ENCODE data around the gene KNCN. TPM values are rescaled to one million over a fixed set of nuclear protein-coding genes. Genes with fewer than 3 reads are reported as not detected.

The KNCN gene
- total RNA-seq, 5 donors from 2014 or later (not counting 1 experiment from before 2014, with no cell fraction given), result 0.14 TPM; not detected in 4

- ChIA-PET CTCF (interaction anchor here in 1 of 2 donors (0.9 kb wide), 1 partner anchor 13 kb away, joined by 3 read pairs; no protein-coding TSS in a partner anchor), POLR2A (no interaction called here)
- peaks cover 0 to 5% of the 10 kb centered on the region in 2 experiments for H3K4me1 ChIP-seq (ENCODE audit: control insufficient read depth in 1 of 2, extremely low read depth in 1 of 2, insufficient read depth in 2 of 2, low read length in 2 of 2)
- H3K4me3 ChIP-seq (ENCODE audit: control insufficient read depth in 1 of 2, extremely low read depth in 1 of 2, low read length in 1 of 2), result no peak overlapping the region
- H3K9me3 Mint-ChIP-seq, result no peaks in the 10 kb centered on the region
- no peak overlapping the region for H3K27ac Mint-ChIP-seq
- H3K27me3 Mint-ChIP-seq, result peaks cover 41 to 48% of the 10 kb centered on the region in 2 donors
- no peaks in the 10 kb centered on the region for H3K9me3 ChIP-seq
- DNase-seq (no peak), ATAC-seq (replicated peaks in 1 of 4) (no peak)
- 67% methylated on average over 5 of the region's 5 CpGs for whole genome bisulfite sequencing (ENCODE audit: insufficient coverage)
- H3K27ac ChIP-seq (ENCODE audit: low read length), result no peak overlapping the region
- H3K4me1 Mint-ChIP-seq, result peaks cover 0 to 9% (median 4%) of the 10 kb centered on the region in 3 donors
- H3K4me3 Mint-ChIP-seq, result no peak overlapping the region
- peaks cover 3 to 55% of the 10 kb centered on the region in 2 experiments for H3K27me3 ChIP-seq (replicated peaks in 1 of 2; ENCODE audit: control insufficient read depth in 2 of 2, extremely low read depth in 1 of 2, insufficient read depth in 2 of 2, low read length in 1 of 2)
- no peaks in the 10 kb centered on the region for H3K36me3 ChIP-seq (ENCODE audit: control insufficient read depth in 2 of 2, extremely low read depth in 1 of 2, insufficient read depth in 1 of 2, low read length in 1 of 2)
- H3K36me3 Mint-ChIP-seq, result no peaks in the 10 kb centered on the region
These were observed 37.9 kb downstream of the KNCN start for GRCh38 chr1:46513536-46513935.

- Histone ChIP-seq H3K4me1 (ENCODE audit: control insufficient read depth in 1 of 2, extremely low read depth in 1 of 2, insufficient read depth in 2 of 2, low read length in 2 of 2) (peaks cover 0 to 5% of the 10 kb centered on the region in 2 experiments), H3K4me3 (ENCODE audit: control insufficient read depth in 1 of 2, extremely low read depth in 1 of 2, low read length in 1 of 2) (no peak overlapping the region), H3K9me3 (no peaks in the 10 kb centered on the region), H3K36me3 (ENCODE audit: control insufficient read depth in 2 of 2, extremely low read depth in 1 of 2, insufficient read depth in 1 of 2, low read length in 1 of 2) (no peaks in the 10 kb centered on the region), H3K27ac (ENCODE audit: low read length) (no peak overlapping the region), H3K27me3 (replicated peaks in 1 of 2; ENCODE audit: control insufficient read depth in 2 of 2, extremely low read depth in 1 of 2, insufficient read depth in 2 of 2, low read length in 1 of 2) (peaks cover 3 to 55% of the 10 kb centered on the region in 2 experiments)
- Mint-ChIP-seq H3K9me3 (no peaks in the 10 kb centered on the region), H3K4me1 (peaks cover 0 to 8% (median 4%) of the 10 kb centered on the region in 3 donors), H3K27me3 (peaks cover 39 to 46% of the 10 kb centered on the region in 2 donors), H3K27ac (no peak overlapping the region), H3K4me3 (no peak overlapping the region), H3K36me3 (no peaks in the 10 kb centered on the region)
- ATAC-seq (replicated peaks in 1 of 4) (no peak), DNase-seq (no peak)
- POLR2A ChIA-PET, result no interaction called here
- WGBS (ENCODE audit: insufficient coverage), result 60% methylated on average over 1 of the region's 6 CpGs
- CTCF ChIA-PET, result no interaction called here
These were observed 38.7 kb downstream of the KNCN start for GRCh38 chr1:46512792-46513190.

- H3K4me1 ChIP-seq (ENCODE audit: control insufficient read depth in 1 of 2, extremely low read depth in 1 of 2, insufficient read depth in 2 of 2, low read length in 2 of 2), result peaks cover 0 to 5% of the 10 kb centered on the region in 2 experiments
- WGBS (ENCODE audit: insufficient coverage), result 81% methylated on average over 15 of the region's 23 CpGs
- Mint-ChIP-seq H3K36me3 (no peaks in the 10 kb centered on the region), H3K27me3 (peaks cover 35 to 42% of the 10 kb centered on the region in 2 donors), H3K4me1 (peaks cover 0 to 4% (median 2%) of the 10 kb centered on the region in 3 donors), H3K27ac (no peak overlapping the region), H3K9me3 (no peaks in the 10 kb centered on the region), H3K4me3 (no peak overlapping the region)
- ChIA-PET CTCF (no interaction called here), POLR2A (no interaction called here)
- no peaks in the 10 kb centered on the region for H3K9me3 ChIP-seq
- H3K27ac ChIP-seq (ENCODE audit: low read length), result no peak overlapping the region
- no peak for ATAC-seq (replicated peaks in 1 of 4)
- DNase-seq, result no peak
- peaks cover 3 to 54% of the 10 kb centered on the region in 2 experiments for H3K27me3 ChIP-seq (replicated peaks in 1 of 2; ENCODE audit: control insufficient read depth in 2 of 2, extremely low read depth in 1 of 2, insufficient read depth in 2 of 2, low read length in 1 of 2)
- no peaks in the 10 kb centered on the region for H3K36me3 ChIP-seq (ENCODE audit: control insufficient read depth in 2 of 2, extremely low read depth in 1 of 2, insufficient read depth in 1 of 2, low read length in 1 of 2)
- H3K4me3 ChIP-seq (ENCODE audit: control insufficient read depth in 1 of 2, extremely low read depth in 1 of 2, low read length in 1 of 2), result no peak overlapping the region
These were observed 39.2 kb downstream of the KNCN start for GRCh38 chr1:46512135-46512791.

GRCh38 chr1:46510998-46511365 lies 40.5 kb downstream of the KNCN start:
- H3K4me1 ChIP-seq (ENCODE audit: control insufficient read depth in 1 of 2, extremely low read depth in 1 of 2, insufficient read depth in 2 of 2, low read length in 2 of 2), result no peaks in the 10 kb centered on the region
- no peak overlapping the region for H3K4me3 ChIP-seq (ENCODE audit: control insufficient read depth in 1 of 2, extremely low read depth in 1 of 2, low read length in 1 of 2)
- Mint-ChIP-seq H3K36me3 (no peaks in the 10 kb centered on the region), H3K27ac (no peak overlapping the region), H3K9me3 (no peaks in the 10 kb centered on the region), H3K4me1 (no peaks in the 10 kb centered on the region), H3K4me3 (no peak overlapping the region), H3K27me3 (peaks cover 33 to 34% of the 10 kb centered on the region in 2 donors)
- H3K27ac ChIP-seq (ENCODE audit: low read length), result no peak overlapping the region
- ChIA-PET POLR2A (no interaction called here), CTCF (no interaction called here)
- H3K27me3 ChIP-seq (replicated peaks in 1 of 2; ENCODE audit: control insufficient read depth in 2 of 2, extremely low read depth in 1 of 2, insufficient read depth in 2 of 2, low read length in 1 of 2), result peaks cover 3 to 51% of the 10 kb centered on the region in 2 experiments
- DNase-seq, result no peak
- WGBS (ENCODE audit: insufficient coverage), result 64% methylated on average over 8 of the region's 8 CpGs
- peak in 1 of 4 experiments; percentile 19 for ATAC-seq (replicated peaks in 1 of 4)
- H3K36me3 ChIP-seq (ENCODE audit: control insufficient read depth in 2 of 2, extremely low read depth in 1 of 2, insufficient read depth in 1 of 2, low read length in 1 of 2), result no peaks in the 10 kb centered on the region
- no peaks in the 10 kb centered on the region for H3K9me3 ChIP-seq

- H3K27ac ChIP-seq (ENCODE audit: low read length), result no peak overlapping the region
- WGBS (ENCODE audit: insufficient coverage), result 93% methylated on average over 16 of the region's 19 CpGs
- H3K9me3 ChIP-seq, result no peaks in the 10 kb centered on the region
- CTCF ChIA-PET, result no interaction called here
- Mint-ChIP-seq H3K27ac (no peak overlapping the region), H3K27me3 (peaks cover 30 to 31% of the 10 kb centered on the region in 2 donors), H3K9me3 (no peaks in the 10 kb centered on the region), H3K36me3 (no peaks in the 10 kb centered on the region), H3K4me1 (no peaks in the 10 kb centered on the region), H3K4me3 (no peak overlapping the region)
- H3K36me3 ChIP-seq (ENCODE audit: control insufficient read depth in 2 of 2, extremely low read depth in 1 of 2, insufficient read depth in 1 of 2, low read length in 1 of 2), result no peaks in the 10 kb centered on the region
- POLR2A ChIA-PET, result no interaction called here
- no peaks in the 10 kb centered on the region for H3K4me1 ChIP-seq (ENCODE audit: control insufficient read depth in 1 of 2, extremely low read depth in 1 of 2, insufficient read depth in 2 of 2, low read length in 2 of 2)
- H3K4me3 ChIP-seq (ENCODE audit: control insufficient read depth in 1 of 2, extremely low read depth in 1 of 2, low read length in 1 of 2), result no peak overlapping the region
- peaks cover 3 to 46% of the 10 kb centered on the region in 2 experiments for H3K27me3 ChIP-seq (replicated peaks in 1 of 2; ENCODE audit: control insufficient read depth in 2 of 2, extremely low read depth in 1 of 2, insufficient read depth in 2 of 2, low read length in 1 of 2)
- ATAC-seq (replicated peaks in 1 of 4) (no peak), DNase-seq (no peak)
These were observed 41.0 kb downstream of the KNCN start for GRCh38 chr1:46510341-46510997.

- ATAC-seq (replicated peaks in 1 of 4) (no peak), DNase-seq (no peak)
- Mint-ChIP-seq H3K4me3 (no peak overlapping the region), H3K4me1 (no peaks in the 10 kb centered on the region), H3K27ac (no peak overlapping the region), H3K27me3 (peaks cover 26 to 27% of the 10 kb centered on the region in 2 donors), H3K36me3 (no peaks in the 10 kb centered on the region), H3K9me3 (no peaks in the 10 kb centered on the region)
- no CpG with 5 or more reads among the region's 5 CpGs for WGBS (ENCODE audit: insufficient coverage)
- Histone ChIP-seq H3K4me3 (ENCODE audit: control insufficient read depth in 1 of 2, extremely low read depth in 1 of 2, low read length in 1 of 2) (no peak overlapping the region), H3K36me3 (ENCODE audit: control insufficient read depth in 2 of 2, extremely low read depth in 1 of 2, insufficient read depth in 1 of 2, low read length in 1 of 2) (no peaks in the 10 kb centered on the region), H3K9me3 (no peaks in the 10 kb centered on the region), H3K4me1 (ENCODE audit: control insufficient read depth in 1 of 2, extremely low read depth in 1 of 2, insufficient read depth in 2 of 2, low read length in 2 of 2) (no peaks in the 10 kb centered on the region), H3K27me3 (replicated peaks in 1 of 2; ENCODE audit: control insufficient read depth in 2 of 2, extremely low read depth in 1 of 2, insufficient read depth in 2 of 2, low read length in 1 of 2) (peaks cover 2 to 41% of the 10 kb centered on the region in 2 experiments), H3K27ac (ENCODE audit: low read length) (no peak overlapping the region)
- CTCF ChIA-PET, result no interaction called here
- POLR2A ChIA-PET, result no interaction called here
These were observed 42.7 kb downstream of the KNCN start for GRCh38 chr1:46508757-46509156.

Data from T-cell (primary cell).